Upper lobe of left lung (tissue), 6 donors: ENCODE measurements around the gene ZNF577. TPM values are rescaled to one million over a fixed set of nuclear protein-coding genes. Genes with fewer than 3 reads are reported as not detected.

Source experiments
- ATAC-seq, 2 donors: fragments of 200-7000 bp; cut with Tn5 transposase; one replicate each; pipeline ENCODE4 v1.9.1; 2022; ENCODE audit warnings: mild to moderate bottlenecking in 2 of 2, moderate library complexity in 2 of 2; ENCODE audit not compliant: low FRiP score in 2 of 2
- DNase-seq, 2 donors: peaks; one replicate each; pipeline ENCODE4 v3.0.0-alpha.2; 2019 to 2020
- H3K27ac ChIP-seq, 4 donors: fragments of 200-600 bp; sonication (generic); one replicate each; pipeline ENCODE4 v1.5.1; 2016 to 2019
- H3K27me3 ChIP-seq, 4 donors: fragments of 200-600 bp; sonication (generic); one replicate each; pipeline ENCODE4 v1.5.1; 2017 to 2019
- H3K36me3 ChIP-seq, 4 donors: fragments of 200-600 bp; sonication (generic); one replicate each; pipeline ENCODE4 v1.5.1; 2016 to 2019
- H3K4me1 ChIP-seq, 4 donors: fragments of 200-600 bp; sonication (generic); one replicate each; pipeline ENCODE4 v1.5.1; 2018 to 2019
- H3K4me3 ChIP-seq, 4 donors: fragments of 200-600 bp; sonication (generic); one replicate each; pipeline ENCODE4 v1.5.1; 2017 to 2019; ENCODE audit warnings: mild to moderate bottlenecking in 2 of 4, moderate library complexity in 1 of 4
- H3K9me3 ChIP-seq, 4 donors: fragments of 200-600 bp; sonication (generic); one replicate each; pipeline ENCODE4 v1.5.1; 2018 to 2019
- EP300 ChIP-seq, 4 donors: sonication (generic); formaldehyde crosslinking; IDR thresholded peaks; one replicate each; pipeline ENCODE4 v1.5.1; 2017; ENCODE audit warnings: antibody characterized with exemption in 4 of 4, control low read depth in 2 of 4
- POLR2A ChIP-seq, 4 donors: fragments of 450-650 bp; IDR thresholded peaks; one replicate each; pipeline ENCODE4 v1.5.1; 2016 to 2017; ENCODE audit warnings: antibody characterized with exemption in 4 of 4, mild to moderate bottlenecking in 2 of 4
- POLR2AphosphoS5 ChIP-seq, 2 donors: sonication (generic); formaldehyde crosslinking; IDR thresholded peaks; one replicate each; pipeline ENCODE4 v1.5.1; 2017; ENCODE audit warnings: antibody characterized with exemption in 2 of 2
- WGBS, 2 donors: methylation state at CpG; one replicate each; pipeline ENCODE4 v1.1.5; 2017 to 2018; 5-methylcytosine and 5-hydroxymethylcytosine counted together
- total RNA-seq, 6 donors: library from RNA; depleted of rRNA in 4 of 6; stranded (reverse); fragments of >200 nt in 4 of 6; gene quantifications; one replicate each; pipeline versions ENCODE4 v1.1.0 to v1.2.1, GENCODE V29; 2016 to 2021
- TF ChIP-seq, protein P1 (sequence below), 6 experiments: fragments of 450-650 bp in 4 of 6; fragments of 200-600 bp in 2 of 6; sonication (generic) in 2 of 6; IDR thresholded peaks; one replicate each; pipeline ENCODE4 v1.5.1; 2016 to 2019; ENCODE audit warnings: antibody characterized with exemption in 6 of 6
- donor health status: DM: no; HTN: no; CAD: no; lungs with moderate emphysema.
- donor health status: DM: no; HTN: yes; CAD: no; lungs with severe emphysema.

Gene ZNF577
- total RNA-seq, 6 donors from 2014 or later = 7.4 to 82.8 (median 12.1) TPM

- peaks cover 34 to 62% (median 50%) of the 10 kb centered on the region in 4 donors for H3K36me3 ChIP-seq
- peaks cover 69 to 98% (median 85%) of the 10 kb centered on the region in 4 donors for H3K9me3 ChIP-seq
- no peaks in the 10 kb centered on the region for H3K27me3 ChIP-seq
- DNase-seq (no peak), ATAC-seq (no peak)
- H3K4me1 ChIP-seq = peaks cover 0 to 9% (median 6%) of the 10 kb centered on the region in 4 donors
- no peak overlapping the region for H3K27ac ChIP-seq
- no peak overlapping the region for H3K4me3 ChIP-seq
- TF ChIP-seq POLR2A (IDR thresholded peaks at IDR 0.05) (no peak), POLR2AphosphoS5 (IDR thresholded peaks at IDR 0.05) (no peak), EP300 (IDR thresholded peaks at IDR 0.05) (no peak)
- TF ChIP-seq, protein P1, sequence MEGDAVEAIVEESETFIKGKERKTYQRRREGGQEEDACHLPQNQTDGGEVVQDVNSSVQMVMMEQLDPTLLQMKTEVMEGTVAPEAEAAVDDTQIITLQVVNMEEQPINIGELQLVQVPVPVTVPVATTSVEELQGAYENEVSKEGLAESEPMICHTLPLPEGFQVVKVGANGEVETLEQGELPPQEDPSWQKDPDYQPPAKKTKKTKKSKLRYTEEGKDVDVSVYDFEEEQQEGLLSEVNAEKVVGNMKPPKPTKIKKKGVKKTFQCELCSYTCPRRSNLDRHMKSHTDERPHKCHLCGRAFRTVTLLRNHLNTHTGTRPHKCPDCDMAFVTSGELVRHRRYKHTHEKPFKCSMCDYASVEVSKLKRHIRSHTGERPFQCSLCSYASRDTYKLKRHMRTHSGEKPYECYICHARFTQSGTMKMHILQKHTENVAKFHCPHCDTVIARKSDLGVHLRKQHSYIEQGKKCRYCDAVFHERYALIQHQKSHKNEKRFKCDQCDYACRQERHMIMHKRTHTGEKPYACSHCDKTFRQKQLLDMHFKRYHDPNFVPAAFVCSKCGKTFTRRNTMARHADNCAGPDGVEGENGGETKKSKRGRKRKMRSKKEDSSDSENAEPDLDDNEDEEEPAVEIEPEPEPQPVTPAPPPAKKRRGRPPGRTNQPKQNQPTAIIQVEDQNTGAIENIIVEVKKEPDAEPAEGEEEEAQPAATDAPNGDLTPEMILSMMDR (IDR thresholded peaks at IDR 0.05) = no peak
Measured at GRCh38 chr19:51889934-51890333, 2.2 kb upstream of the ZNF577 start.

GRCh38 chr19:51884713-51885112 lies 3.0 kb downstream of the ZNF577 start:
- no peaks in the 10 kb centered on the region for H3K27me3 ChIP-seq
- ATAC-seq = no peak
- TF ChIP-seq, protein P1 (IDR thresholded peaks at IDR 0.05) = no peak
- TF ChIP-seq POLR2A (IDR thresholded peaks at IDR 0.05) (no peak), POLR2AphosphoS5 (IDR thresholded peaks at IDR 0.05) (no peak), EP300 (IDR thresholded peaks at IDR 0.05) (no peak)
- peaks cover 0 to 9% (median 6%) of the 10 kb centered on the region in 4 donors for H3K4me1 ChIP-seq
- DNase-seq = no peak
- no peak overlapping the region for H3K4me3 ChIP-seq
- H3K27ac ChIP-seq = no peak overlapping the region
- 92 to 95% methylated on average over 2 of the region's 2 CpGs for whole genome bisulfite sequencing, 2 donors
- peaks cover 0 to 18% (median 6%) of the 10 kb centered on the region in 4 donors for H3K36me3 ChIP-seq
- H3K9me3 ChIP-seq = peaks cover 29 to 89% (median 73%) of the 10 kb centered on the region in 4 donors

- Histone ChIP-seq H3K27ac (no peak overlapping the region), H3K4me1 (peaks cover 0 to 9% (median 6%) of the 10 kb centered on the region in 4 donors), H3K4me3 (no peak overlapping the region), H3K27me3 (no peaks in the 10 kb centered on the region), H3K36me3 (peaks cover 12 to 28% (median 16%) of the 10 kb centered on the region in 4 donors), H3K9me3 (peaks cover 13 to 83% (median 69%) of the 10 kb centered on the region in 4 donors)
- DNase-seq = no peak
- ATAC-seq = no peak
- TF ChIP-seq, protein P1 (IDR thresholded peaks at IDR 0.05) = no peak
- TF ChIP-seq POLR2A (IDR thresholded peaks at IDR 0.05) (no peak), POLR2AphosphoS5 (IDR thresholded peaks at IDR 0.05) (no peak), EP300 (IDR thresholded peaks at IDR 0.05) (no peak)
- WGBS, 2 donors = 94 to 95% methylated on average over 3 of the region's 3 CpGs
Measured at GRCh38 chr19:51882518-51882917, 5.2 kb downstream of the ZNF577 start.

GRCh38 chr19:51873097-51873496 lies 14.7 kb downstream of the ZNF577 start:
- ATAC-seq = no peak
- WGBS, 2 donors = 99 to 100% methylated on average over 4 of the region's 4 CpGs
- Histone ChIP-seq H3K4me3 (no peak overlapping the region), H3K4me1 (no peaks in the 10 kb centered on the region), H3K27ac (no peak overlapping the region), H3K27me3 (no peaks in the 10 kb centered on the region), H3K36me3 (peaks cover 15 to 61% (median 50%) of the 10 kb centered on the region in 4 donors), H3K9me3 (peaks cover 44 to 99% (median 92%) of the 10 kb centered on the region in 4 donors)
- no peak for DNase-seq
- TF ChIP-seq, protein P1 (IDR thresholded peaks at IDR 0.05) = no peak
- TF ChIP-seq POLR2A (IDR thresholded peaks at IDR 0.05) (no peak), EP300 (IDR thresholded peaks at IDR 0.05) (no peak)
